Large intestine (tissue), 3 donors: Measurements from ENCODE around the gene IFI44. TPM values are rescaled to one million over a fixed set of nuclear protein-coding genes. Genes with fewer than 3 reads are reported as not detected.

Experiments used
- DNase-seq, 2 donors: peaks; one replicate each; pipeline versions ENCODE4 v3.0.0 to v3.0.0-alpha.2; 2013
- H3K27ac ChIP-seq: one replicate; pipeline ENCODE4 v1.5.1; 2013; ENCODE audit warnings: low read length
- H3K27me3 ChIP-seq: 2 replicates; pipeline ENCODE4 v1.6.1; 2013; ENCODE audit warnings: low read length; ENCODE audit not compliant: control insufficient read depth, insufficient read depth
- H3K36me3 ChIP-seq: 2 replicates; pipeline ENCODE4 v1.6.1; 2013; ENCODE audit warnings: low read length; ENCODE audit not compliant: control insufficient read depth, insufficient read depth
- H3K4me1 ChIP-seq: one replicate; pipeline ENCODE4 v1.6.1; 2013; ENCODE audit warnings: low read length; ENCODE audit not compliant: control insufficient read depth, insufficient read depth
- H3K4me3 ChIP-seq: one replicate; pipeline ENCODE4 v1.5.1; 2013; ENCODE audit warnings: low read length
- H3K9me3 ChIP-seq: one replicate; pipeline ENCODE4 v1.6.1; 2013; ENCODE audit warnings: mild to moderate bottlenecking, low read depth, low read length, moderate library complexity; ENCODE audit not compliant: control insufficient read depth
- WGBS: methylation state at CpG from one replicate; pipeline ENCODE4 v1.1.5; 2013; ENCODE audit warnings: low lambda C conversion rate; ENCODE audit not compliant: insufficient coverage; 5-methylcytosine and 5-hydroxymethylcytosine counted together
- polyA plus RNA-seq: library from polyadenylated mRNA; unstranded; fragments of 120-200 nt; gene quantifications from one replicate; pipeline ENCODE4 v1.2.1, GENCODE V29; 2013

The IFI44 gene
- polyA plus RNA-seq, 1 donor, result 14.5 TPM

- H3K27me3 ChIP-seq, result peaks cover 3% of the 10 kb centered on the region
- DNase-seq, result peak; percentile 13 to 18
- no peaks in the 10 kb centered on the region for H3K36me3 ChIP-seq
- no peak overlapping the region for H3K27ac ChIP-seq
- no peaks in the 10 kb centered on the region for H3K9me3 ChIP-seq
- H3K4me1 ChIP-seq, result no peaks in the 10 kb centered on the region
- WGBS, result 39% methylated on average over 8 of the region's 9 CpGs
- H3K4me3 ChIP-seq, result no peak overlapping the region
Measured at GRCh38 chr1:78676347-78676982, 26.8 kb downstream of the IFI44 start.

GRCh38 chr1:78676993-78677392 lies 27.4 kb downstream of the IFI44 start:
- Histone ChIP-seq H3K27ac (no peak overlapping the region), H3K4me3 (no peak overlapping the region), H3K4me1 (no peaks in the 10 kb centered on the region), H3K9me3 (no peaks in the 10 kb centered on the region), H3K36me3 (no peaks in the 10 kb centered on the region), H3K27me3 (peaks cover 3% of the 10 kb centered on the region)
- no peak for DNase-seq
- no CpG with 5 or more reads among the region's 3 CpGs for WGBS

- WGBS, result 83% methylated on average over 2 of the region's 3 CpGs
- Histone ChIP-seq H3K4me3 (no peak overlapping the region), H3K36me3 (no peaks in the 10 kb centered on the region), H3K4me1 (no peaks in the 10 kb centered on the region), H3K27me3 (peaks cover 3% of the 10 kb centered on the region), H3K27ac (no peak overlapping the region), H3K9me3 (no peaks in the 10 kb centered on the region)
- DNase-seq, result no peak
Measured at GRCh38 chr1:78677788-78678187, 28.2 kb downstream of the IFI44 start.

GRCh38 chr1:78678324-78678723 lies 28.7 kb downstream of the IFI44 start:
- no peaks in the 10 kb centered on the region for H3K36me3 ChIP-seq
- no peak overlapping the region for H3K4me3 ChIP-seq
- no peak for DNase-seq
- H3K9me3 ChIP-seq, result no peaks in the 10 kb centered on the region
- no peaks in the 10 kb centered on the region for H3K4me1 ChIP-seq
- peaks cover 3% of the 10 kb centered on the region for H3K27me3 ChIP-seq
- H3K27ac ChIP-seq, result no peak overlapping the region

GRCh38 chr1:78681265-78681664 lies 31.6 kb downstream of the IFI44 start:
- no peak overlapping the region for H3K4me3 ChIP-seq
- no peaks in the 10 kb centered on the region for H3K27me3 ChIP-seq
- 100% methylated on average over 1 of the region's 2 CpGs for WGBS
- no peak for DNase-seq
- H3K36me3 ChIP-seq, result no peaks in the 10 kb centered on the region
- H3K9me3 ChIP-seq, result no peaks in the 10 kb centered on the region
- no peaks in the 10 kb centered on the region for H3K4me1 ChIP-seq
- H3K27ac ChIP-seq, result no peak overlapping the region

GRCh38 chr1:78682496-78682895 lies 32.9 kb downstream of the IFI44 start:
- H3K27me3 ChIP-seq, result no peaks in the 10 kb centered on the region
- WGBS, result 48% methylated on average over 2 of the region's 3 CpGs
- no peak overlapping the region for H3K4me3 ChIP-seq
- no peak overlapping the region for H3K27ac ChIP-seq
- no peak for DNase-seq
- H3K9me3 ChIP-seq, result no peaks in the 10 kb centered on the region
- H3K36me3 ChIP-seq, result no peaks in the 10 kb centered on the region
- H3K4me1 ChIP-seq, result no peaks in the 10 kb centered on the region

- Histone ChIP-seq H3K9me3 (no peaks in the 10 kb centered on the region), H3K27ac (no peak overlapping the region), H3K36me3 (no peaks in the 10 kb centered on the region), H3K4me3 (no peak overlapping the region), H3K27me3 (no peaks in the 10 kb centered on the region), H3K4me1 (no peaks in the 10 kb centered on the region)
- DNase-seq, result no peak
- 83% methylated on average over 1 of the region's 2 CpGs for WGBS
Measured at GRCh38 chr1:78683079-78683478, 33.4 kb downstream of the IFI44 start.

GRCh38 chr1:78687315-78687714 lies 37.7 kb downstream of the IFI44 start:
- H3K27ac ChIP-seq, result no peak overlapping the region
- no peaks in the 10 kb centered on the region for H3K27me3 ChIP-seq
- no peaks in the 10 kb centered on the region for H3K9me3 ChIP-seq
- H3K36me3 ChIP-seq, result no peaks in the 10 kb centered on the region
- WGBS, result no CpG with 5 or more reads among the region's 1 CpG
- no peaks in the 10 kb centered on the region for H3K4me1 ChIP-seq
- no peak overlapping the region for H3K4me3 ChIP-seq
- DNase-seq, result no peak

- 83% methylated on average over 1 of the region's 2 CpGs for WGBS
- no peak overlapping the region for H3K4me3 ChIP-seq
- H3K27me3 ChIP-seq, result no peaks in the 10 kb centered on the region
- H3K9me3 ChIP-seq, result no peaks in the 10 kb centered on the region
- DNase-seq, result no peak
- no peak overlapping the region for H3K27ac ChIP-seq
- no peaks in the 10 kb centered on the region for H3K4me1 ChIP-seq
- no peaks in the 10 kb centered on the region for H3K36me3 ChIP-seq
Measured at GRCh38 chr1:78687914-78688313, 38.3 kb downstream of the IFI44 start.

- Histone ChIP-seq H3K4me1 (no peaks in the 10 kb centered on the region), H3K4me3 (no peak overlapping the region), H3K36me3 (no peaks in the 10 kb centered on the region), H3K27me3 (no peaks in the 10 kb centered on the region), H3K9me3 (no peaks in the 10 kb centered on the region), H3K27ac (no peak overlapping the region)
- DNase-seq, result no peak
Measured at GRCh38 chr1:78688697-78689096, 39.1 kb downstream of the IFI44 start.

GRCh38 chr1:78690516-78690915 lies 40.9 kb downstream of the IFI44 start:
- DNase-seq, result no peak
- Histone ChIP-seq H3K4me3 (no peak overlapping the region), H3K4me1 (no peaks in the 10 kb centered on the region), H3K27ac (no peak overlapping the region), H3K36me3 (no peaks in the 10 kb centered on the region), H3K27me3 (no peaks in the 10 kb centered on the region), H3K9me3 (no peaks in the 10 kb centered on the region)
- 100% methylated on average over 1 of the region's 3 CpGs for WGBS
